HepG2 (cell line): ENCODE results near the gene FAM149A. TPM values are rescaled to one million over a fixed set of nuclear protein-coding genes. Genes with fewer than 3 reads are reported as not detected.

Experiments
- ATF6 ChIP-seq: sonication (generic); formaldehyde crosslinking; conservative IDR thresholded peaks from 2 replicates; pipeline ENCODE4 v1.4.0; 2020; ENCODE audit warnings: missing genetic modification reagents
- BCLAF1 ChIP-seq: fragments of 450-650 bp; IDR thresholded peaks from 2 replicates; pipeline ENCODE4 v1.6.1; 2017; ENCODE audit warnings: mild to moderate bottlenecking
- GATAD1 ChIP-seq: IDR thresholded peaks from 2 replicates; pipeline ENCODE4 v1.6.1; 2016; ENCODE audit warnings: missing genetic modification reagents, missing compliant biosample characterization
- HDAC1 ChIP-seq: sonication (generic); formaldehyde crosslinking; IDR thresholded peaks from 2 replicates; pipeline ENCODE4 v1.5.1; 2020; ENCODE audit warnings: mild to moderate bottlenecking, missing genetic modification reagents
- HMGXB3 ChIP-seq: sonication (generic); formaldehyde crosslinking; IDR thresholded peaks from 2 replicates; pipeline ENCODE4 v1.4.0; 2020; ENCODE audit warnings: missing genetic modification reagents, borderline replicate concordance
- MAFG ChIP-seq: sonication (generic); formaldehyde crosslinking; IDR thresholded peaks from 2 replicates; pipeline ENCODE4 v1.5.1; 2020; ENCODE audit warnings: mild to moderate bottlenecking, missing genetic modification reagents
- MIER2 ChIP-seq: IDR thresholded peaks from 2 replicates; pipeline ENCODE4 v1.6.1; 2016; ENCODE audit warnings: missing biosample characterization, missing genetic modification reagents
- MIXL1 ChIP-seq: IDR thresholded peaks from 2 replicates; pipeline ENCODE4 v1.6.1; 2016
- MYPOP ChIP-seq: sonication (generic); formaldehyde crosslinking; IDR thresholded peaks from 2 replicates; pipeline ENCODE4 v1.8.1; 2023; ENCODE audit warnings: mild to moderate bottlenecking, moderate library complexity, missing genetic modification reagents
- PAX8 ChIP-seq: sonication (generic); formaldehyde crosslinking; IDR thresholded peaks from 2 replicates; pipeline ENCODE4 v1.8.0; 2022; ENCODE audit warnings: mild to moderate bottlenecking, missing genetic modification reagents, borderline replicate concordance
- SOX13 ChIP-seq, 3 experiments: fragments of 450-650 bp in 1 of 3; sonication (generic) in 1 of 3; formaldehyde crosslinking in 1 of 3; IDR thresholded peaks in 2 of 3; conservative IDR thresholded peaks in 1 of 3; 2 replicates each; pipeline versions ENCODE4 v1.5.0 to v1.6.1; 2016 to 2020; ENCODE audit warnings: antibody characterized with exemption in 1 of 3, mild to moderate bottlenecking in 1 of 3, missing compliant biosample characterization in 1 of 3, missing genetic modification reagents in 1 of 3, moderate library complexity in 1 of 3
- ZNF513 ChIP-seq: sonication (generic); formaldehyde crosslinking; conservative IDR thresholded peaks from 2 replicates; pipeline ENCODE4 v1.5.0; 2020; ENCODE audit warnings: missing genetic modification reagents
- ZNF619 ChIP-seq: sonication (generic); formaldehyde crosslinking; IDR thresholded peaks from 2 replicates; pipeline ENCODE4 v1.4.0; 2020; ENCODE audit warnings: mild to moderate bottlenecking, missing genetic modification reagents
- ZNF703 ChIP-seq: sonication (generic); formaldehyde crosslinking; IDR thresholded peaks from 2 replicates; pipeline ENCODE4 v1.5.1; 2020; ENCODE audit warnings: missing genetic modification reagents, mild to moderate bottlenecking, moderate library complexity, borderline replicate concordance
- ZNF781 ChIP-seq: sonication (generic); formaldehyde crosslinking; IDR thresholded peaks from 2 replicates; pipeline ENCODE4 v1.5.1; 2020; ENCODE audit warnings: borderline replicate concordance, mild to moderate bottlenecking, missing genetic modification reagents; ENCODE audit errors: not compliant biosample characterization
- polyA plus RNA-seq, 8 experiments: library from polyadenylated mRNA; depleted of rRNA in 3 of 8; stranded (reverse) in 7 of 8; unstranded in 1 of 8; fragments of >200 nt; fragmentation: Illumina TruSeq in 4 of 8; extraction: Trizol in 4 of 8; gene quantifications; 2 replicates each; pipeline versions ENCODE4 v1.2.1 to v1.2.3, GENCODE V29; 2011 to 2016; ENCODE audit warnings: low read depth in 4 of 8, missing spikeins in 1 of 8, mixed read lengths in 1 of 8; ENCODE audit not compliant: insufficient read depth in 1 of 8
- total RNA-seq, 5 experiments: library from RNA; depleted of rRNA; stranded (reverse); fragments of >200 nt; fragmentation: Illumina TruSeq; extraction: Trizol; gene quantifications; 2 replicates each; pipeline ENCODE4 v1.2.3, GENCODE V29; 2016; ENCODE audit warnings: low read depth in 1 of 5

The FAM149A gene
- total and polyA plus RNA-seq, 2 of the 13 experiments (the other 11 are each of a cell fraction or from before 2014, with no cell fraction given), result not detected

- TF ChIP-seq BCLAF1 (no peak), SOX13 (IDR thresholded peaks at IDR 0.05) (no peak), SOX13 (CRISPR knock-in tag; conservative IDR thresholded peaks at IDR 0.05 in 1 of 2, IDR thresholded peaks at IDR 0.05 in 1 of 2) (peak in 1 of 2 experiments; percentile 37; a peak in 2 of 4 replicates), ZNF703 (peak; percentile 81; the same call in 1 of the 2 replicates), ZNF513 (CRISPR knock-in tag) (no peak), ZNF781 (CRISPR knock-in tag) (peak; percentile 33), HMGXB3 (CRISPR knock-in tag) (0 out of 2 replicates have a peak, but pooled peaks have one; percentile 20), MIXL1 (CRISPR knock-in tag) (peak; percentile 54; the same call in 1 of the 2 replicates), MAFG (CRISPR knock-in tag) (no peak), MIER2 (CRISPR knock-in tag) (no peak), GATAD1 (CRISPR knock-in tag) (peak; percentile 74), PAX8 (CRISPR knock-in tag) (no peak), HDAC1 (peak; percentile 83), MYPOP (CRISPR knock-in tag) (peak; percentile 86), ATF6 (CRISPR knock-in tag) (no peak), ZNF619 (CRISPR knock-in tag) (no peak)
Measured at GRCh38 chr4:186191200-186192065, 86.9 kb downstream of the FAM149A start, which contains the start of gene CYP4V2 (continued).
